ENCODE data around the gene FRAT2.

FRAT2 gene

DNA sequence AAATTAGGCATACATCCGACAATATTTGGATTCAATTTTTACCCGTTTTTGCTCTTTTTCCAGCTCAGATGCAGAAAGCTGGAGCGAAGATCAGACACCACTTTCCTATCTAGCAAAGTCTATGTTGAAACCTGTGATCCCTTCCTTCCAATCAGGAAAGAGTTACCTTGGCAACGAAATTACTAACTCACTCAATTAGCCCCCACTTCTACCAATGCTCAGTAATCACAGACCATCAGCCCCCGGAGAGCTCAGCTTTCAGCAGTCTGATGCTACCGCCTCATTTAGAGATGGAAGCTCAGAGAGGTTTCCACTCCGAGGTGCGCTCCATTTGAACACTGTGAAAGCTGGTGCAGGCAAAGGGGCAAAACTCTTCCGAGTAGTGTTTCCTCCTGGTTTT lies 8.8 kb downstream of the FRAT2 start:
- no peak for DNase-seq (ENCODE audit: low read depth, low spot score)

DNA sequence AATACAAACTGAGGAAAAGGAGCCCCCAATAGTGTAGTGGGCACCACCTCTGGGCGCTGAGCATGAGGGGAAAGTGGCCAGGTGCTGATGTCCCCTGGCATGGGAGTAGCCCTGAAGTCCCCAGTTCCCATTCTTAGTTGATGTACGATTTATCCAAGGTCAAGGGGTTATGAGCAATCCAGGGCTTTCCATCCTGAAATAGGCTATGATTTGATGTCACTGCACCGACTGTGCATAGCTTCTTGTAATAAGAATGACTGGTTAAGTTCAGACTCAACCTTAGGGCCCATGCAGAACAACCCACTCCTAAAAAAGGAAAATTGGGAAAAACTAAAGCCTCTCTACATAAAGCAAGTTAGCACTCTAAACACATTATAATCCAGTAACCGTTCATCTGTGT lies 11.0 kb downstream of the FRAT2 start:
- DNase-seq (ENCODE audit: low read depth, low spot score): no peak

DNA sequence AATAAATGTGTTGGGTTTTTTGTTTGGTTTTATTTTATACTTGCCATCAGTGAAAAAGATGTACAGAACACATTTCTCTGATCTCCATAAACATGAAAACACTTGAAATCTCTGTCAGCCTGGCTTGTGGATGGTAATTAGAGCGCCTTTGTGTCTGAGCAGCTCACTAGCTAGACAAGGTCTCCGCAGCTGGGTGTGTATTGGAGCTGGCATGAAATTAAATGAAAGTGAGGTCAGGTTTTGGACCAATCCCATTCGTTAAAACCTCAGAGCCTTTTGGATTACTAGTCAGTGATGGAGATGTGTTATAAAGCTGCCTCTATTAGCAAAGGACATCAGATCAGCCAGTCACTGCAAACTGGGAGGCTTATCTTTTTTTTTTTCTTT lies 12.7 kb downstream of the FRAT2 start:
- peak; percentile 63 for DNase-seq (ENCODE audit: low read depth, low spot score)

DNA sequence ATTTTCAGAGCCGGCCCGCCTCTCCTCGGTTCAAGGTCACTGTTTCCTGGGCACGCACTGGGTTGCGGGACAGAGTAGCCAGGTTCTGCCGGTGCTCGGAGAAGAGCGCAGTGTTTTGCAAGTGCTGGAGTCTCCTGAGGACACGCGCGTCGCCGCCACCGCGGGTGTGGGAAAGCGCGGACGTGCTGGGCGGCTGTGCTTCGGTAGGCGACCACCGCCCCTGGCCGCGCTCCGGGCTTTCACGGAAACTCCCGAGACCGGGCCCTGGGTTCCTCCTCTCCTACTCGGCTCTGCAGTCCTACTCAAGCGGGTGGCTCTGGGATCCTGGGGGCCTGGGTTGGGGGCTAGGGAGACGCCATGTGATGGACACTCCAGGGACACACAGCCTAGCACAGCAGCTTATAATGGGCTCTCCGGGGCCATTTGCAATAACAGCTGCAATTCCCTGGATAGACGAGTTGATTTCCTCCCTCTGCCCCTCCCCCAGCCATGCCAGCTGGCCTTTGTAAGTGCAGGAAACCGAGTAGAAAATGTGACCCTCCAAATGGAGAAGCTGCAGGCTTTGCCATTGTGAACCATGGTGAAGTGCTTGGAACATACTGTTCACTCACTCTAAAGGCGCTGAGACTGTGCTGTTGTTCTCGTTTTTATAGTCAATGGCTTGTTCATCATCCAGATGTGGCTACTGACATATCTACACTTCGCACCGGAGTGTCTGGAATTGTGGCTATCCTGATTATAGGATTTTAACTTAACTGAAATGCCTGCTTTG lies 13.3 kb downstream of the FRAT2 start:
- peak; percentile 55 for DNase-seq (ENCODE audit: low read depth, low spot score)

DNA sequence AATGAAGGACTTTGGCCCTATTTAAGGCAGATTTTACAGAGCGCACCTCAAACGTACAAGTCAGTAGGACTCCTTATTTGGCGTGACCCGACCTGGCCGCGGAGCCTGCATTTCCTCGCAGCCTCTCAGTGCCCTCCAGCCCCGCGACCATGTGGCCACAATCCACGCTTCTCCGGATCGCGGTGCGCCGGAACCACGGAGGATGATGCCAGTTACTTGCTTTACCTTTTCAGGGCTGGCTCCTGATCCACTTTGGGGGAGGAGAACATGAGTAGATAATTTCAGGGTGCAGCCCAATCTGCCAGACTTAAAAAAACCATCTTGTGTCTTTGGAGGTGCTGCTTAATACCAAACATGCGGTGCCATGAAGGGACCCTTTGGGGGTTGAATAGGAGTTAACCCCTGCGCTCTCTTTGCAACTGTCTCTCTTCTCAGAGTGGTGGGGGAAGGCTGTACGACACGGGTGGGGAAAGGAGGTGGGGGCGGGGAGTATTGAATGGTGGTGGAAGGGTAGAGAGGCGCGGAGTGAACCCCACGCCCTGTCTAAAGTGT lies 14.0 kb downstream of the FRAT2 start:
- DNase-seq (ENCODE audit: low read depth, low spot score): no peak

DNA sequence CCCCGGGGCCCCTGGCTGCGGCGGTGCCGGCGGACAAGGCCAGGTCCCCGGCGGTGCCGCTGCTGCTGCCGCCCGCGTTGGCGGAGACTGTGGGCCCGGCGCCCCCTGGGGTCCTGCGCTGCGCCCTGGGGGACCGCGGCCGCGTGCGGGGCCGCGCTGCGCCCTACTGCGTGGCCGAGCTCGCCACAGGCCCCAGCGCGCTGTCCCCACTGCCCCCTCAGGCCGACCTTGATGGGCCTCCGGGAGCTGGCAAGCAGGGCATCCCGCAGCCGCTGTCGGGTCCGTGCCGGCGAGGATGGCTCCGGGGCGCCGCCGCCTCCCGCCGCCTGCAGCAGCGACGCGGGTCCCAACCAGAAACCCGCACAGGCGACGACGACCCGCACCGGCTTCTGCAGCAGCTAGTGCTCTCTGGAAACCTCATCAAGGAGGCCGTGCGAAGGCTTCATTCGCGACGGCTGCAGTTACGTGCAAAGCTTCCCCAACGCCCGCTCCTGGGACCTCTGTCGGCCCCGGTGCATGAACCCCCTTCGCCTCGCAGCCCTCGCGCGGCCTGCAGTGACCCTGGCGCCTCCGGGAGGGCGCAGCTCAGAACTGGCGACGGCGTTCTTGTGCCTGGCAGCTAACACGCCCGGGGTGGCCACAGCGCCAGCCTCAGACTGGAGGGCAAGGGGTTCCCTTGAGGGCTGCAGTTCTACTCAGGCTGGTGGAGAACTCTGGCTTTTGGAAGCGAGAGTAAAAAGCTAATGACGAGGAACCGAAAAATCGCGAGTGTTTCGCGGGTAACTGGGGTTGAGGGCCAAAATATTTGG lies 14.7 kb downstream of the FRAT2 start:
- DNase-seq (ENCODE audit: low read depth, low spot score): peak; percentile 72

DNA sequence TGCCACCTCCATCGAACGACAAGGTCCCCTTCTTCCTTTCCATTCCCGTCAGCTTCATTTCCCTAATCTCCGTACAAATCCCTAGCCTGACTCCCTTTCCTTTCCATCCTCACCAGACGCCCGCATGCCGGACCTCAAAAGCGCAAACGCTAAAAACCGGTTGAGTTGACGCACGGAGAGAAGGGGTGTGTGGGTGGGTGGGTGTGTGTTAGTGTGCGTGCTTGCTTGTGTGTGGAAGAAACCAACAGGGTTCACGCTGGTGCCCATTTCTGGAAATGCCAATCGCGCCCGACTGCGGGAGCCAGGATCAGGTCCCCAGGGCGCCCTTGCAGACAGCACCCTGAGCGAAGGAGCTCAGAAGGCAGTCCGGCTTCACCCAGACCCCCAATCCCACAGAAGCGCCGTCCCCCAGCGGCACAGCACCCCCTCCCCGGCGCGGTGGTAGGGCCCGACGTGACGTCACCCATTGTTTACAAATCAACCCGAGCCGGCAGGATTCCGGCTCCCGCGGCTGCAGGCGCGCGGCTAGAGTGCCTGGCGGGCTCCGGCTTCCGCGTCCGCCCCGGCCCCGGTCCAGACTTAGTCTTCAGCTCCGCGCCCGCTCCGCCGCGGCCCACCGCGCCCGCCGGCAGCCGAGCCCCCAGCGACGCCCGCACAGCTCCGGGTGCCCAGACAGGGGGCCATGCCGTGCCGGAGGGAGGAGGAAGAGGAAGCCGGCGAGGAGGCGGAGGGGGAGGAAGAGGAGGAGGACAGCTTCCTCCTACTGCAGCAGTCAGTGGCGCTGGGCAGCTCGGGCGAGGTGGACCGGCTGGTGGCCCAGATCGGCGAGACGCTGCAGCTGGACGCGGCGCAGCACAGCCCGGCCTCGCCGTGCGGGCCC lies 15.5 kb downstream of the FRAT2 start, which contains the start of gene FRAT1:
FRAT1 (plus strand) TSS at position 500 of the 880 bp plus-strand sequence; CDS start at position 683, 183 bp downstream.
- DNase-seq (ENCODE audit: low read depth, low spot score): peak; percentile 93

GRCh38 chr10:97314671-97315070 lies 19.9 kb downstream of the FRAT2 start:
- DNase-seq (ENCODE audit: low read depth, low spot score): no peak

DNA sequence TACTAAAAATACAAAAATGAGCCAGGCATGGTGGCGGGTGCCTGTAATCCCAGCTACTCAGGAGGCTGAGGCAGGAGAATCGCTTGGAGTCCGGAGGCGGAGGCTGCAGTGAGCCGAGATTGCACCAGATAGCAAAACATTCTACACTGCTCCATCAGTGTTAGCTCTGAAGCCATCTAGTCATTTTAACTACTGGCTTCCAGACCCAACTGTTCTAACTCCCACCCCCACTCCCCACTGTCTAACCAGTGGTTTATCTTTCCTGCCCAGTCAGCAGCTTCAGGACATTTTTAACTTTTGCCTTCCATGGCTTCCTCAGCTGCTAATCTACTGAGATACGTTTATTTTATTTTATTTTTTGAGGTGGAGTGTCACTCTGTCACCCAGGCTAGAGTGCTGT lies 21.6 kb downstream of the FRAT2 start:
- no peak for DNase-seq (ENCODE audit: low read depth, low spot score)

DNA sequence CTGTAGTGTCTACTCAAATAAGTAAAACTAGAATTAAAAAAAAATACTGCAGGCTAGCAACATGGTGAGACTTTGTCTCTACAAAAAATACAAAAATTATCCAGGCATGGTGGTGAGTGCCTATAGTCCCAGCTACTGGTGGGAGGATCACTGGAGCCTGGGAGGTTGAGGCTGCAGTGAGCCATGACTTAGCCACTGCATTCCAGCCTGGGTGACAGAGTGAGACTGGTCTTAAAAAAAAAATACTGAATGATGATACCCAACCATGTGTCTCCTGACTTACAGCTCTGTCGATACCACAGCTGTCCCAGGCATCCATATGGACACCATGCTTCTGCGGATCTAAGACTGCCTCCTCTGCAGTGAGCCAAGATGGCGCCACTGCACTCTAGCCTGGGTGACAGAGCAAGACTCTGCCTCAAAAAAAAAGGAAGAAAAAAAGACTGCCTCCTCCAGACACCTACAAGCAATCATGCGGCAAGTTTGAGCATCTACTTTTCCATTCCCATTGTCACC lies 23.4 kb downstream of the FRAT2 start:
- DNase-seq (ENCODE audit: low read depth, low spot score): no peak

DNA sequence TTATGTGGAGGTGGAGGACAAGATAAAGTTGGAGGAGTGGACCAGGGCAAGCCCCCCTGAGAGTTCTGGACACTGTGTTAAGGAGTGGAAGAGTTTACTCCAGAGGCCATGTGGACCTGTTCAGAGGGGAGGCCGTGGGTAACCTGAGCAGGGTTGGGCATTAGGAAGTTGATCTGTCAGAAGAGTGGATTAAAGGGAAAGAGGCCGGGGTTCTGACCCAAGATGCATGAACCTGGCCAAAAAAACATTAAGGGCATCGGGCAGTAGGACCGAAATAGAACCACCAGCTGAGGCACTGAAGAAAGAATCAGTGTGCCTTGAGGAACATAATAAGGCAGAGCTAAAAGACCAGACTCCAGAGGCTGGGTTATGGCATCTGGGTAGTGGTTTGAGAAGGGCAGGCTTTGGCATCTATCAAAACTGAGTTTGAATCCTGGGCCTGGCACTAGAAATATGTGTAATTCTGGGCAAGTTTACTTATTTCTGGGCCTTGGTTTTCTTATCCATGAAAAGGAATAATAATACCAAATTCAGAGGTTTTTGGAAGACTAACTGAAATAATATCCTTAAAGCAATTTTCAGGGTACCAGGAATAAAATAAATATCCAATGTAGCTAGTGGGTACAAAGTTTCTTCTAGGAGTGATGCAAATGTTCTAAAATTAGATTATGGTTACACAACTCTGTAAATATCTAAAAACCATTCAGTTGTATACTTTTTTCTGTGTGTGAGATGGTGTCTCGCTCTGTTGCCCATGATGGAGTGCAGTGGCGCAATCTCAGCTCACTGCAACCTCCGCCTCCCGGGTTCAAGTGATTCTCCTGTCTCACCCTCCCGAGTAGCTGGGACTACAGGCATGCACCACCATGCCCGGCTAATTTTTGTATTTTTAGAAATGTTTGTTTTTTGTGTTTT lies 26.4 kb downstream of the FRAT2 start:
- DNase-seq (ENCODE audit: low read depth, low spot score): no peak

DNA sequence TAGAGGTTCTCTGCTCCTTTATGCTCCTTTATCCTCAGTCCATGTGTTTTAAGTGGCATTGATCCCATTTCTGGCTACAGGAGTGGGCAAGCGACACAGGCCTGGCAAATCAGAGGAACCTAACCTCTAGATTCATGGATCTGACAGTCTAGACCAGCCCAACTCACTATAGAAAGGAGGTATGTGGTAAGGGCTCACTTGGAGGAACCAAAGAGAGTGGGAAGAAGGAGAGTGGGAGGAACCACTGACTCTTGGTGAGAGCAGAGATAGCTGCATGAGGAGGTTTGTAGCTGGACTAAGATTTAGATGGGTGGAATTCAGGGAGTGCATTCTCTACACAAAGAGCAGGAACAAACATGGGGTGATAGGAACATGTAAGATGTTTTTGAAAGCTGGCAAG lies 27.1 kb downstream of the FRAT2 start:
- no peak for DNase-seq (ENCODE audit: low read depth, low spot score)

DNA sequence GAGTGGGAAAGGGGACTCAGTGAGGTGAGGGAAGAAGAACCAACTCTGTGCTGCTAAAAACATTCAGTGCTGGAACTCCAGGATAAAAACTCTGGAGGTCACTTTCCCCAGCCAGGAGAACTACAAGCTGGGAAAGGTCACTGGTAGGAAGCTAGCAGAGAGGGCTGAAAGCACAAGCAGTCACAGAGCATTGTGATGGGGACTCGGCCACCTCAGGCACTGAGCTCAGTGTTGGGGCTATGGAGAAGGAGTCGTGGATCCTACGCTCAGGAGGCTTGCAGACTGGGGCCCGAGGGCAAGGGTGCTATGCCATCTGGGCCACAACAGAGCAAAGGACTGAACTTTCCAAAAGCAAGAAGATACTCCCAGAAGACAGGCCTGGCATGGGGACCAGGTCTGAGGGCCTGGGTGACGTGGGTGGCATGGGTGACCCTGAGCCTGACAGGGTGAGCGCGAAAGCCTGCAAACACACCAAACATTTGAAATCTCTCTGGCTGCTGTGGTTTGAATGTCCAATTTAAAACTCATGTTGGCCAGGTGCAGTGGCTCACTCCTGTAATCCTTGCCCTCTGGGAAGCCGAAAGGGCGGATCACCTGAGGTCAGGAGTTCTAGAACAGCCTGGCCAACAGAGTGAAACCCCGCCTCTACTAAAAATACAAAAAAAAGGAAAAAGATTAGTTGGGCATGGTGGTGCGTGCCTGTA lies 32.3 kb downstream of the FRAT2 start:
- DNase-seq (ENCODE audit: low read depth, low spot score): no peak

- DNase-seq (ENCODE audit: low read depth, low spot score): no peak
These were observed 33.5 kb downstream of the FRAT2 start for GRCh38 chr10:97300980-97301379.

- DNase-seq (ENCODE audit: low read depth, low spot score): no peak
These were observed 36.3 kb downstream of the FRAT2 start for GRCh38 chr10:97298223-97298571.

DNA sequence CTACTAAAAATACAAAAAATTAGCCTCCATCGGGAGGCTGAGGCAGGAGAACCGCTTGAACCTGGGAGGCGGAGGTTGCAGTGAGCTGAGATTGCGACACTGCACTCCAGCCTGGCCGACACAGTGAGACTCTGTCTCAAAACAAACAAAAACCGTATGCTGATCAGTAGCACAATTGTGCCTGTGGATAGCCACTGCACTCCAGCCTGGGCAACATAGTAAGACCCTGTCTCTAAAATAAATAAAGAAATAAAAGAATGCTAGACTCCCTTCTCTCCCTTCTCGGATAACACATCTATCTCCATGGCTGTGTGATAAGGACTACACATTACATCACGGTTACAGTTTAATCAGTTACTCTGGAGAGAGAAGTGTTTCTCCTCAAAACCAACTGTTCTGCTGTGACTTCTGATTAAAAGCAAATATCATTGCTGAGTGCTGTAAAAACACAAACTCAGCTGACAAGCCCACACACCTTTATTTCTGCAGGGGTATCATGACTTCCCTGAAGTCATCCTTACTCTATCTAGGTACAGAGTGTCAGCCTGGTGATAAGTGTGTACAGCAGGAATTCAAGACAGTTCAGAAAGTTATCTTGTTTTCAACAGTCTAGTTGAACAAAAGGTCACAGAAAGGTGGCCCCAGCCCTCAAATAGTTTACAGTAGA lies 36.8 kb downstream of the FRAT2 start:
- DNase-seq (ENCODE audit: low read depth, low spot score): no peak

DNA sequence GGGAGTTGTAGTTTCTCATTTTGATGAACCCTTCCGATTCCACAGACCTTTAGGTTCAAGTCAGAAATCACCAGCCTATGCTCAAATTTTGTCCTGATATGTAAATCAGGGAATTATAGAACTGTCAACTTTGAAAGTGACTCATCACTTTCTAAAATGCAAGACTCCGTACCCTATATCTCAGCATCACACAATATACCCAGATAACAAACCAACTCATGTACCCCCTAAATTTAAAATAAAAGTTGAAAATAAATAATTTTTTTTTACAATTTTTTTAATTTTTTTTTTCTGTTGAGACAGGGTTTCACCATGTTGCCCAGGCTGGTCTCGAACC lies 41.7 kb downstream of the FRAT2 start:
- DNase-seq (ENCODE audit: low read depth, low spot score): no peak

DNA sequence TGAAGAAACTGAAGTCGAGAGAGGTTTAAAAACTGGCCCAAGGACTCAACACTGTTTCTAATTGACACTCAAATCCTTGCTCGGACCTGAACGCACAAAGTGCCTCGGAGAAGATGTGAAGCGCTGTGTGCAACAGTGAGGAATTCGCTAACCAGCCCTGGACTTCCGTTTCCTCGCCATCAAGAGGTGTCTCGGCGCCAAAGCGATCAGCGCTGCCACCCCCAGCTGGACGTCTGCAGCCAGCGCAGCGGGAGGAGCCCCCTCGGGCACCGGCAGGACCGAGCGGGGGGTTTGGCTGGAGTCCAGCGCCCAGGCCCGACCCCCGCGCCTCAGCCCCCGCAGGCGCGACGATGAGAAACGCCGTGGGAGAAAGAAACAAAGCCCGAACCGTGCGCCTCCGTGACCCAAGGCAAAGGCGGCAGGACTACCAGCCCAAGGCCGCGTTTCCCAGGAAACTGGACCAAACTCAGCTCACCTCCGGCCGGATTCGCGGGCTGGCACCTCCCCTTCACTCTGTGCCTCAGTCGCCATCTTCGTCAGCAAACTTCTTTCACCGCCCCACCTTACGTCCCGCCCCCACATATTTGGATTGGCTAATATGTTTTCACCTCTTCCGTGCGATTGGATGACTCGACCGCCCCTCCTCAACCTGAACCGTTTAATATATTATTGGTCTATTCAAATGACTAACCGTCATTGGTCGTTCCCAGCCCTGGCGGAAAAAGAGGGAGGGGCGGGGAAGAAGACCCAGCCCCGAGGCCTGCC lies 42.2 kb downstream of the FRAT2 start, which contains the start of gene ARHGAP19:
ARHGAP19 (minus strand) TSS at position 541 of the 765 bp plus-strand sequence; CDS start at position 531, 10 bp downstream.
- peak; percentile 99 for DNase-seq (ENCODE audit: low read depth, low spot score)
